Nucleus accumbens (tissue), 56 donors: ENCODE measurements around the gene NCOA1.

ENCODE experiments used
- DNase-seq, 56 donors: peaks; one replicate each; lab custom pipeline; 2025; lab: John Stamatoyannopoulos, UW

The NCOA1 gene

GRCh38 chr2:24724111-24724775, 233.2 kb downstream of the NCOA1 start:
- DNase-seq = no peak

GRCh38 chr2:24725956-24726355, 234.9 kb downstream of the NCOA1 start:
- DNase-seq = no peak

- no peak for DNase-seq
These were observed 239.4 kb downstream of the NCOA1 start for GRCh38 chr2:24730481-24730880.

GRCh38 chr2:24731040-24731439, 240.0 kb downstream of the NCOA1 start:
- no peak for DNase-seq

GRCh38 chr2:24731923-24732322, 240.9 kb downstream of the NCOA1 start:
- DNase-seq = no peak

GRCh38 chr2:24734741-24735140, 243.7 kb downstream of the NCOA1 start:
- DNase-seq = no peak

- DNase-seq = no peak
These were observed 248.4 kb downstream of the NCOA1 start for GRCh38 chr2:24739354-24740025.

- DNase-seq = no peak
These were observed 249.1 kb downstream of the NCOA1 start for GRCh38 chr2:24740142-24740541.

- DNase-seq = no peak
These were observed 251.7 kb downstream of the NCOA1 start for GRCh38 chr2:24742730-24743129.

GRCh38 chr2:24743924-24744323, 252.9 kb downstream of the NCOA1 start:
- DNase-seq = no peak

- no peak for DNase-seq
These were observed 253.3 kb downstream of the NCOA1 start for GRCh38 chr2:24744356-24744755.

GRCh38 chr2:24745825-24746224, 254.8 kb downstream of the NCOA1 start:
- DNase-seq = no peak

- no peak for DNase-seq
These were observed 256.2 kb downstream of the NCOA1 start for GRCh38 chr2:24747299-24747698.

GRCh38 chr2:24749069-24749691, 258.1 kb downstream of the NCOA1 start:
- no peak for DNase-seq

GRCh38 chr2:24754985-24755705, 264.1 kb downstream of the NCOA1 start:
- no peak for DNase-seq

- DNase-seq = no peak
These were observed 265.7 kb downstream of the NCOA1 start for GRCh38 chr2:24756789-24757188.

GRCh38 chr2:24761866-24762265, 270.8 kb downstream of the NCOA1 start:
- DNase-seq = peak in 3 of 56 donors; percentile 1 to 17 (median 8)

- DNase-seq = no peak
These were observed 271.5 kb downstream of the NCOA1 start for GRCh38 chr2:24762518-24762917.

- no peak for DNase-seq
These were observed 272.8 kb downstream of the NCOA1 start for GRCh38 chr2:24763843-24764242.

- no peak for DNase-seq
These were observed 275.6 kb downstream of the NCOA1 start for GRCh38 chr2:24766609-24767008.

GRCh38 chr2:24768013-24768412, 277.0 kb downstream of the NCOA1 start:
- no peak for DNase-seq
